Astrocyte (in vitro differentiated cells and primary cell): Measurements from ENCODE around the gene SLC43A1.
A peak's percentile ranks its signal among the peaks of the same experiment; 100 is the strongest.

Source experiments
- EZH2 ChIP-seq: IDR thresholded peaks from 2 replicates; pipeline ENCODE4 v1.6.1; 2012; ENCODE audit warnings: mild to moderate bottlenecking, low read length, inconsistent platforms; ENCODE audit not compliant: insufficient read depth
- TF ChIP-seq, protein P1 (sequence below): IDR thresholded peaks from 2 replicates; pipeline ENCODE4 v1.5.1; 2011; ENCODE audit warnings: low read depth, mild to moderate bottlenecking, inconsistent platforms, low read length, moderate library complexity; ENCODE audit not compliant: insufficient read depth

DNA sequence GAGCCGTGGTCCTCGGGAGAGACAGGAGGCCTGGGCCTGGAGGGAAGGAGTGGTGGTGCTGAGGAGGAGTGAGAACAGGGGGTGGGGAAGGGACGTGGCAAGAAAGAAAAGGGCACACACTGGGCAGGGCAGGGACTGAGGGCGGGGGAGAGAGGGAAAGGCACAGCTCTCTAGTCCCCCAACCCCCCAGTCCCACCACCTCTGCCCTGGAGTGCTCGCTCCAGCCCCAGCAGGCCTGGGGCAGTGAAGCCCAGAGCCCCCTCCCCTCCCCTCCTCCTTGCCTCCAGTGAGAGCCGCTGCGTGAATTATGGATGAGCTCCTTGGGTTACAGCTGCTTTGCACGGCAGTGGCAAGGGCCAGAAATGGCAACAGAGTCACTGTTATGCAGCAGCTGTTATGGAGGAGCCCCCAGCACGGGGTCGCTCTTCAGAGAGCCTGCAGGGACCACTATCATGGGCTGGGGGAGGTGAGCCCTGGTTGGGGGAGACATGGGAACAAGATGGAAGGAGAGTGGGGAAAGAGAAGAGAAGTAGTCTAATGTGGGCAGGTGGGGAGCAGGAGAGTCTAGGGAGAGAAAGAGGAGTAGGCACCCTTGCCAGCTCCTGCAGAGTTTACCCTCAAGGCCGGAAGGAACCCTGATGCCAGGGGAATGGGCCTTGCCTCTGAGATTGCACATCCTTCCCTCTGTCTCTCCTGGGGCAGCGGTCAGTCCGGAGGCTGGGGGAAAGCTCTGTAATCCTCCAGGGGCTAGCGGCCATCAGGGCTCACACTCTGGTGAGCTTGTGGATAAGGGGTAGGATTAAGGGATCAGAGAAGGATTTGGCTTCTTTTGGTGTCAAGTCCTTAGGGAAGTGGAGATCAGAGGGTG is 51.6 kb downstream of the SLC43A1 start:
- TF ChIP-seq, protein P1, sequence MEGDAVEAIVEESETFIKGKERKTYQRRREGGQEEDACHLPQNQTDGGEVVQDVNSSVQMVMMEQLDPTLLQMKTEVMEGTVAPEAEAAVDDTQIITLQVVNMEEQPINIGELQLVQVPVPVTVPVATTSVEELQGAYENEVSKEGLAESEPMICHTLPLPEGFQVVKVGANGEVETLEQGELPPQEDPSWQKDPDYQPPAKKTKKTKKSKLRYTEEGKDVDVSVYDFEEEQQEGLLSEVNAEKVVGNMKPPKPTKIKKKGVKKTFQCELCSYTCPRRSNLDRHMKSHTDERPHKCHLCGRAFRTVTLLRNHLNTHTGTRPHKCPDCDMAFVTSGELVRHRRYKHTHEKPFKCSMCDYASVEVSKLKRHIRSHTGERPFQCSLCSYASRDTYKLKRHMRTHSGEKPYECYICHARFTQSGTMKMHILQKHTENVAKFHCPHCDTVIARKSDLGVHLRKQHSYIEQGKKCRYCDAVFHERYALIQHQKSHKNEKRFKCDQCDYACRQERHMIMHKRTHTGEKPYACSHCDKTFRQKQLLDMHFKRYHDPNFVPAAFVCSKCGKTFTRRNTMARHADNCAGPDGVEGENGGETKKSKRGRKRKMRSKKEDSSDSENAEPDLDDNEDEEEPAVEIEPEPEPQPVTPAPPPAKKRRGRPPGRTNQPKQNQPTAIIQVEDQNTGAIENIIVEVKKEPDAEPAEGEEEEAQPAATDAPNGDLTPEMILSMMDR = no peak
- peak; percentile 28 for TF ChIP-seq EZH2
